Left renal cortex interstitium (tissue), 4 donors: ENCODE data around the gene LONRF3. TPM values are rescaled to one million over a fixed set of nuclear protein-coding genes. Genes with fewer than 3 reads are reported as not detected.

Source experiments
- DNase-seq, 4 donors: peaks; one replicate each; pipeline ENCODE4 v3.0.0-alpha.2; 2013; ENCODE audit warnings: low read depth in 4 of 4, low spot score in 2 of 4, missing footprints in 1 of 4
- polyA plus RNA-seq, 4 donors: library from polyadenylated mRNA; unstranded; fragments of 120-200 nt; gene quantifications; one replicate each; pipeline ENCODE4 v1.2.1, GENCODE V29; 2013; ENCODE audit not compliant: insufficient read length in 4 of 4

Gene LONRF3
- 1 to 10 TPM in 2 of 4 donors, under 1 TPM in 2; 0.81 to 1.3 (median 0.99) TPM for polyA plus RNA-seq

DNA sequence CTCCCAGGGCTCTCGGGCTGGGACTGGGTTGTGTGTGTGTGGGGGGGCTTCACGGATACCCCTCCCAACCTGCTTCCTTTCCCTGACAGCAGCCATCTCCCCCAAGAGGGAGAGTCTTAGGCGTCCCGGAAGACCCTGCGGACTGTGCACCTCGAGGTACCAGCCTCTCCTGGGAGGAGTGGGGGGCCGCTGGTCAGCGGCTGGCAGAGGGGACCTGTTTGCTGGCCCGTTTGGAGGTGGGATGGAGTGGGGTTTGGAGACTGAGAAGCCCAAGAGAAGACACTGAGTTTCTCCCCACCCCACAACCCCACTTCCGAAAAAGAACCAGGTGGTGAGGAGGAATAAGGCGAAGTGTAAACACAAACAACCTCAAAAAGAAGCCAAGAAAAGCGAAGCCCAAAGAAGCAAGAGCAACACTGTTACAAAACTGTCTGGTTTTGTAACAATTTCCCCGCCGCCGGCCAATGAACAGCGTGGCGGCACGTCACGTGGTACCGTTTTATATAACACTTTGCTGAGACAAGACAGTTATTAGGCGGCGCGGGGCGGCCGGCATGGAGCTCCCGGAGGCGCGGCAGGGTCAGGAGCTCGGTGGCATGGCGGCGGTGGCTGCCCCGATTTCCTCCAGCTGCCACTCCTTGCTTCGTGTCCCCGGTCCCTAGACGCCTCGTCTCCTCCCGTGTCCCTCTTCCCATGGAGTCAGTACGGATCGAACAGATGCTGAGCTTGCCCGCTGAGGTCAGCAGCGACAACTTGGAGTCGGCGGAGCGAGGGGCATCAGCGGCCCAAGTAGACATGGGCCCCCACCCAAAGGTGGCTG, at the start of gene LONRF3:
Gene LONRF3 (plus strand): TSS at position 531 of the 820 bp plus-strand sequence. CDS start 163 bp downstream, at position 694.
- DNase-seq, result no peak

- DNase-seq, result no peak
Observed at GRCh38 chrX:118928151-118928550, 46.3 kb upstream of the LONRF3 start.

DNA sequence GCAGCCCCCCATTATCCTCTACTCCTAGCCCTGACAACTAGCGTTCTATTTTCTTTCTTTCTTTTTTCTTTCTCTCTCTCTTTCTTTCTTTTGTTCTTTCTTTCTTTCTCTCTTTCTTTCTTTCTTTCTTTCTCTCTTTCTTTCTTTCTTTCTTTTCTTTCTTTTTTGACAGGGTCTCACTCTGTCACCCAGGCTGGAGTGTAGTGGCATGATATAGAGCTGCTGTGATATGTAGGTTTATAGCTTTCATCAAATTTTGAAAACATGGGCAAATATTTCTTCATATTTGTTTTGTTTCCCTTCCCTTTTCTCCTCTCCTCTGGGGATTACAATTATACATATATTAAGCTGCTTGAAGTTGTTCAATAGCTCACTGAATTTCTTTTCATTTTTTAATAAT, 39.1 kb upstream of the LONRF3 start:
- DNase-seq, result no peak

DNA sequence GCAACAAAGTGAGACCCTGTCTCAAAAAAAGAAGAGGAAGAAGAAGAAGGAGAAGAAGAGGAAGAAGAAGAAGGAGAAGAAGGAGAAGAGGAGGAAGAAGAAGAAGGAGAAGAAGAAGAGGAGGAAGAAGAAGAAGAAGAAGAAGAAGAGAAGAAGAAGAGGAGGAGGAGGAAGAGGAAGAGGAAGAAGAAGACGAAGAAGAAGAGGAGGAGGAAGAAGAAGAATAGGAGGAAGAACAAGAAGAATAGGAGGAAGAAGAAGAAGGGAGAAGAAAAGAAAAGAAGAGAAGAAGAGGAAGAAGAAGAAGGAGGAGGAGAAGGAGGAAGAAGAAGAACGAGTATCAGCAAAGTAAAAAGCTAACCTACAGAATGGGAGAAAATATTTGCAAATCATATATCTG, 33.3 kb upstream of the LONRF3 start:
- DNase-seq, result no peak

GRCh38 chrX:118943102-118943501, 31.3 kb upstream of the LONRF3 start:
- DNase-seq, result no peak

DNA sequence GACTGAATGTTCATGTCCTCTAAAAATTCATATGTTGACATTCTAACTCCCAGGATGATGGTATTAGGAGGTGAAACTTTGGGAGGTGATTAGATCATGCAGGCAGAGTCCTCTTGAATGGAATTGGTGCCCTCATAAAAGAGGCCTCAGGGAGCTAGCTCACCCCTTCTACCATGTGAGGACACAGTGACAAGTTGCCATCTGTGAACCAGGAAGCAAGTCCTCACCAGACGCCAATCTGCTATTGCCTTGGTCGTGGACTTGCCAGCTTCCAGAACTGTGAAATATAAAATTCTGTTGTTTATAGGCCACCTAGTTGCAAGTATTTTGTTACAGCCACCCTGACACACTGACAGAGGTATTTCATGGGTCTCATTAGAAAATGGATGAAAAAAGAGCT, 28.5 kb upstream of the LONRF3 start:
- DNase-seq, result no peak

DNA sequence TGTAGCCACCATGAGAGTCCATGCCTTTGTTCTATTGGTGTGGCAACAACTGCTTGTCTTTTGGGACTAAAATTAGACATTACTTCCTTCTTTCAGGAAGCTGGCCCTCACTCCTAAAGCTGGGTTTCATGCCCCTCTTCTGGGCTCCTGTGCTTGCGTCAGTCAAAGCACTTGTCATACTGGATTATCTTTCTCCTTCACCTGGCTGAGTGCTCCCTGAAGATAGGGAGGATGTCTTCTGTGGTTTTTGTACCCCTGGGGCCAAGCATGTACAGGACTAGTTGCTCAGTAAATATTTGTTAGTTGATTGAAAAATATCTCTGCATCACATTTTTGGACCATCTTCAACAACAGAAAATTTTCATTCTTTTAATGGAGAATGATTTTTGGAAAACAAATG, 26.1 kb upstream of the LONRF3 start:
- no peak for DNase-seq

GRCh38 chrX:118961866-118962560, 12.4 kb upstream of the LONRF3 start:
- DNase-seq, result no peak

GRCh38 chrX:118963159-118963558, 11.3 kb upstream of the LONRF3 start:
- no peak for DNase-seq

DNA sequence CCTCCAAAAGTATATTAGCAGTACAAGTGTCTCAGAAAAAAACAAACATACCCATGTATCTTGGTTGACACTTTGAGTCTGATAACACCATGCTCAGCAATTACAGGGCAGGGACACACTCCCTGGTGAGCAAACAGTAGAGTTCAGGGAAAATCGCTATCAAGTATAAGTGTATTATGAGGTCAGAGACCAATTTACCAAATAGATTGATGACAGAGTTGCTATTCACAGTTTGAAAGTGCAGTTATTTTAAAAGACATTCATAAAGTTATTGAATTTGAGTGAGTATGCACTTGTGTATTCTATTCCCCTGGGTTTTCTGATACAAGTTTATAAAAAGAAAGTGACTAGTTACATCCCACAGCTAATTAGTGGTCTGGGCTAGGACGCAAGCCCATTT, 10.2 kb upstream of the LONRF3 start:
- DNase-seq, result no peak

GRCh38 chrX:118965395-118965794, 9.0 kb upstream of the LONRF3 start:
- DNase-seq, result no peak

DNA sequence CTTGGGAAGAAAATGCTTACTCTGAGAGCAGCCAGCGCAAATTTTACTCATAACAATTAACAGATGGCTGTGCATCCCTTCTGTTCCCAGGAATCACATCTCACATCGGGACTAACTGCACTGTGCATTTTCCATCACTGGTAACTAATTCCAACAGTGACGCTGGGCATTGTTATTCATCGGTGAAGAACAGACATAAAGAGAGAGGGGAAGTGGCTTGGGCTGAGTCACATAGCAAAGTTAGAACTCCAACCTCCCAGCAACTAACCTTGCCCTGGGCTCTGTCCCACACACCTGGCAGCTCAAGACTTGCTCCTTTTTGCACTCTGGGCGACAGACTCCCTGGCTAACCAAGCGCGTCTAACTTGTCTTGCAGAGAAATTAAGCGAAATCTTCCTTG, 6.4 kb upstream of the LONRF3 start:
- DNase-seq, result no peak

GRCh38 chrX:118971552-118971951, 2.9 kb upstream of the LONRF3 start:
- DNase-seq, result no peak

DNA sequence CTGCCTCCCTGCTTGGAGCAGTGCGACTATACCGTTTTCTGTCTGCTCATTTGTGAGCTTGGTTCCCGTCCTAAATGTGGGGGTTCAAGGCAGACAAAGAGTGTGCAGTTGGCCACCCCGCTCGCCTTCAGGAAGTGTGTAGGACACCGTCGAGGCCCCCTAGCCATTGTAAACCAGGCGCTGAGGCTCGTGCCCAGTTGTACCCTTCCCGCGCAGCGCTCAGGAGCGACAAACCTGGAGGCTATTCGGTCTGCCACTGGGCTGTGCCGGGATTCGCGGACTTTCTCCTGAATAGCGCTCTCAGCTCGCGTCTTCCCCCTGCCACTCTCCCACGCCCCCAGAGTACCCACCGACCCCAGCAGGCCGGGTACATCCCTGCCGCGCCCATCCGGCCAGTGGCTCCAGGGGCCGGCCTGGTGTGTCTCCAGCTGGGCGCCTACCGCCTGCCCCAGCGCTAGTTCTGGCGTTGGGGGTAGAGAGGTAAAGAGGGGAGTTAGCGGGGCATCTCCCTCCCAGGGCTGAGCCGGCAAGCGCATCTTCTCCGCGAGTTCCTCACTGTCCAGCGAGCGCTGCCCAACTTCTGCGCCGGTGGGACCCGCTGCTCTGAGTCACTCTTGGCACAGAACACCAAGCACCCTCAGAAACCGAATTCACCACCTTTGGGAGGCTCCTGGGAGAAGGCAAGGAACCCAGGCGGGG, 880 bp upstream of the LONRF3 start:
- DNase-seq, result no peak

DNA sequence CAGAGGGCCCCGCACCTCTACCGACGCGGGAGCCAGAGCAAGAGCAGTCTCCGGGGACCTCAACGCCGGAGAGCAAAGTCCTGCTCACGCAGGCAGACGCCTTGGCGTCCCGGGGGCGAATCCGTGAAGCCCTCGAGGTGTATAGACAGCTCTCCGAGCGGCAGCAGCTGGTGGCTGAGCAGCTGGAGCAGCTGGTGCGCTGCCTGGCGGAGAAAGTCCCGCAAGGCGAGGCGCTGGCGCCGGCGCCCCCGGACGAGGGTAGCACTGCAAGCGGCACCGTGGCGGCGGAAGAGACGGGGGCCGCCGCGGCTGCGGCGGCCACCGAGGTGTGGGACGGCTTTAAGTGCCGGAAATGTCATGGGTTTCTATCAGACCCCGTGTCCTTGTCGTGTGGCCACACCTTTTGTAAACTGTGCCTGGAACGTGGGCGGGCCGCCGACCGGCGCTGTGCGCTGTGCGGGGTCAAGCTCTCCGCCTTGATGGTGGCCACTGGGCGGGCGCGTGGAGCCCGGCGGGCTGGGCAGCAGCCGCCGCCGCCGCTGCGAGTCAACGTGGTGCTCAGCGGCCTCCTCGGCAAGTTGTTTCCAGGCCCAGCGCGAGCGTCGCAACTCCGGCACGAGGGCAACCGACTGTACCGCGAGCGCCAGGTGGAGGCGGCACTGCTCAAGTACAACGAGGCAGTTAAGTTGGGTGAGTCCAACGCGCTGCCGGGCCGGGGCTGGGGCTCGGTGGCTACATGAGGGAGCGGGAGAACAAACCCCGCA, 672 bp downstream of the LONRF3 start:
- DNase-seq, result no peak

DNA sequence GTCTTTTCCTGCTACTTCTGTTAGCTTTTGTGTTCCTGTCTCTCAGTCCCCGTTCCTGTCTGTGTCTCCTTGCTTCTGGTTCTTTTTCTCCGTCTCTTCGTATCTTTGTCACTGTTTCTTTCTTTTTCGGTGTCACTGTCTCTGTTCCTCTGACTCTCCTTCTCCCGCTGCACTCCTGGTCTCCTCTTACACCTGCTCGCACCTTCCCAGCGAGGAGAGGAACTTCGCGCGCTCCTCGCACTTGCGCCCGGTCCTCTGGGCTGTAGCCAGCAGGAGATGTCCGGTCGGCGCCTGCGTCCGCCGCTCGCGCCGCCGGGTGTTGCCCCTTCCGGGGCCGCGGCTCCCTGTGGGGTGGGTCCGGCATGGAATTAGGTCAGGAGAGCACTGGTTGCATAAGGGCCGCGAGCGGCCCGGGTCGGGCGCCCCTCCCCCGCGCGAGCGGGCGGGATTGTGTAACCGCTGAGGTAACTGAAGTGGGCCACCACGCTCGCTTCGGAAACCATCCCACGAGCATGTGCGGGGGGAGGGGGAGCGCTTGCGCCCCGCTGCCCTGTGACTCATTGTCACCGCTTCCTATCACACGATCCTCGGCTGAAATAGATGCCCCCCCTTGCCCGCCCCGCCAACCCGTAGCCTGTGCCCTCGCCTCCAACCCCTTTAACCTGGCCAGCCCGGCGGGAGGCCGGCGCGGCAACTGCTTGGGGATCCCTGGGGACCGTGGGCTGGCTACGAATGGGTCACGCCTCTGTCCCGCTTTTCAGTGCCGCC, 1.6 kb downstream of the LONRF3 start:
- no peak for DNase-seq

DNA sequence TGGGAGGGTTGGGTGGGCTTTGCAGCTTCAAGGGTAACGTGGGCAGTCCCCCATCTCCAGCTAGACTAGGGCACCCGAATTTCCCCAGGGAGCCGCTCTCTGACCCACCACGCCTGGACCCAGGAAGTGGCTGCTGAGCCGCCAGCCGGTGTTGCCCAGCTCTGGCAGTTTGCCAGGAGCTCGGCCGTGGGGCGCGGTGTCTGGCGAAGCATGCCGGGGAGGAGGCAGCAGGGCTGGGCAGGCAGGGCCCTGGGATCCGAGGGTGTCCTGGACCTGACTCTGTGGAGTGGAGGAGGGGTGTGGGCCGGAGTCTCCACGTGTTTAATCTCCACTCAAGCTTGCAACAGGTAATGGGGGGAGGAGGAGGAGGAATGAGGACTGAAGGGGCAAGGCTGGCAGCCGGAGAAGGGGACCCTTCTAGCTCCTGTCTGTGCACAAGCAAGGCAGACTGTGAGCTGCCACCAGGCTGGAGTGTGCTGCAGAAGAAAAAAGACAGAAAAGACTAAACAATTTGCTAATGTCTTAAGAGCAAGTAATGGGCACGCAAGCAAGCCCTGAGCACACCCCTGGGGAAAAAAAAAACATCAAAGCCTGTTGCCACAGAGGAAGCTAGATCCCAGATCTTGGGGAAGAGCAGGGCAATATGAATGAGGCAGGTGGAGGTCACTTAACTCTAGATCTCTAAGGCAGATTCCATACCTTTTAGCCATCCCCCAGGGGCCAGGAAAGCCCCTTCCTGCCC, 2.4 kb downstream of the LONRF3 start:
- DNase-seq, result no peak

- DNase-seq, result no peak
Observed at GRCh38 chrX:118977424-118977823, 3.0 kb downstream of the LONRF3 start.

- no peak for DNase-seq
Observed at GRCh38 chrX:118978451-118978850, 4.0 kb downstream of the LONRF3 start.
